Stimulated activated naive CD4-positive, alpha-beta T cell treated with Interleukin-2 at 50 U/mL for 16 hours (primary cell): ENCODE results near the gene DDX25.

Source experiments
- DNase-seq: peaks from one replicate; lab custom pipeline; 2025; lab: John Stamatoyannopoulos, UW

DDX25 gene

GRCh38 chr11:125978181-125978716 lies 73.9 kb downstream of the DDX25 start:
- no peak for DNase-seq
